Spleen (tissue), 11 donors: ENCODE data around the gene KCNJ10. TPM values are rescaled to one million over a fixed set of nuclear protein-coding genes. Genes with fewer than 3 reads are reported as not detected.
A peak's percentile ranks its signal among the peaks of the same experiment; 100 is the strongest.

Source experiments
- DNase-seq: peaks from one replicate; pipeline ENCODE4 v3.0.0-alpha.2; 2020
- H3K27ac ChIP-seq, 8 donors: fragments of 200-600 bp; sonication (generic) in 7 of 8; 1 replicate in 4 of 8; 2 replicates in 4 of 8; pipeline versions ENCODE4 v1.5.0 to v1.8.0; 2016 to 2021; ENCODE audit warnings: inconsistent platforms in 4 of 8, mild to moderate bottlenecking in 4 of 8, moderate library complexity in 1 of 8
- H3K27me3 ChIP-seq, 7 donors: fragments of 200-600 bp; sonication (generic) in 6 of 7; replicated peaks in 1 of 7; 1 replicate in 4 of 7; 2 replicates in 3 of 7; pipeline versions ENCODE4 v1.5.0 to v1.8.0; 2016 to 2021; ENCODE audit warnings: inconsistent platforms in 3 of 7, mild to moderate bottlenecking in 1 of 7
- H3K36me3 ChIP-seq, 6 donors: fragments of 200-600 bp; sonication (generic) in 5 of 6; 1 replicate in 4 of 6; 2 replicates in 2 of 6; pipeline versions ENCODE4 v1.5.0 to v1.8.0; 2016 to 2021; ENCODE audit warnings: inconsistent platforms in 2 of 6
- H3K4me1 ChIP-seq, 6 donors: fragments of 200-600 bp; sonication (generic) in 5 of 6; 1 replicate in 3 of 6; 2 replicates in 3 of 6; pipeline versions ENCODE4 v1.5.0 to v1.8.0; 2016 to 2021; ENCODE audit warnings: inconsistent platforms in 3 of 6
- H3K4me3 ChIP-seq, 8 donors: fragments of 200-600 bp; sonication (generic) in 7 of 8; 1 replicate in 4 of 8; 2 replicates in 4 of 8; pipeline versions ENCODE4 v1.5.0 to v1.8.0; 2016 to 2021; ENCODE audit warnings: inconsistent platforms in 4 of 8, mild to moderate bottlenecking in 4 of 8, moderate library complexity in 2 of 8
- H3K9me3 ChIP-seq, 8 donors: fragments of 200-600 bp; sonication (generic) in 7 of 8; 1 replicate in 4 of 8; 2 replicates in 4 of 8; pipeline versions ENCODE4 v1.5.0 to v1.8.0; 2016 to 2021; ENCODE audit warnings: inconsistent platforms in 4 of 8
- POLR2A ChIP-seq, 3 donors: fragments of 450-650 bp; IDR thresholded peaks; one replicate each; pipeline ENCODE4 v1.5.1; 2017; ENCODE audit warnings: antibody characterized with exemption in 3 of 3, mild to moderate bottlenecking in 1 of 3
- POLR2AphosphoS5 ChIP-seq, 3 donors: sonication (generic); formaldehyde crosslinking; IDR thresholded peaks; one replicate each; pipeline ENCODE4 v1.5.1; 2017; ENCODE audit warnings: antibody characterized with exemption in 3 of 3
- WGBS, 5 donors: extraction: QIAGEN DNeasy Blood & Tissue Kit in 3 of 5; methylation state at CpG; one replicate each; pipeline versions ENCODE4 v1.1.5 to v1.1.7; 2013 to 2018; 5-methylcytosine and 5-hydroxymethylcytosine counted together
- intact Hi-C: fragments of 100-400 bp; cut with DNase I; formaldehyde crosslinking; loops from one replicate; pipeline ENCODE4 v1.15.0; 2023; ENCODE audit warnings: low total_unique reads
- polyA plus RNA-seq, 3 donors: library from polyadenylated mRNA; stranded (reverse); fragments of 200-250 nt; gene quantifications; one replicate each; pipeline ENCODE4 v1.2.1, GENCODE V29; 2013
- total RNA-seq, 7 donors: library from RNA; depleted of rRNA in 3 of 7; stranded (reverse); fragments of >200 nt in 3 of 7; fragmentation: NEBNext Ultra II Directional in 4 of 7; extraction: Animal tissue kit (Norgen Biotek cat#: 25700) in 4 of 7; gene quantifications; one replicate each; pipeline versions ENCODE4 v1.1.0 to v1.2.1, GENCODE V29; 2016 to 2021
- TF ChIP-seq, protein P1 (sequence below), 11 experiments: fragments of 200-600 bp in 7 of 11; fragments of 450-650 bp in 4 of 11; sonication (generic) in 4 of 11; IDR thresholded peaks in 8 of 11; conservative IDR thresholded peaks in 3 of 11; 1 replicate in 7 of 11; 2 replicates in 4 of 11; pipeline versions ENCODE4 v1.4.0 to v1.8.0; 2016 to 2021; ENCODE audit warnings: antibody characterized with exemption in 11 of 11, inconsistent platforms in 4 of 11, mild to moderate bottlenecking in 1 of 11
- donor health status: healthy with polysubstance abuse.
- donor health status: DM: no; HTN: no; CAD: no; lungs with moderate emphysema.
- donor health status: DM: no; HTN: no; CAD: no.
- donor health status: Bipolar disorder and iron deficiency.
- donor health status: healthy.
- donor health status: DM: no; HTN: no; CAD: no.
- donor health status: DM: yes; HTN: yes; CAD: no.

The KCNJ10 gene
- total and polyA plus RNA-seq, 10 donors = 3.7 to 30.8 (median 14.2) TPM

DNA sequence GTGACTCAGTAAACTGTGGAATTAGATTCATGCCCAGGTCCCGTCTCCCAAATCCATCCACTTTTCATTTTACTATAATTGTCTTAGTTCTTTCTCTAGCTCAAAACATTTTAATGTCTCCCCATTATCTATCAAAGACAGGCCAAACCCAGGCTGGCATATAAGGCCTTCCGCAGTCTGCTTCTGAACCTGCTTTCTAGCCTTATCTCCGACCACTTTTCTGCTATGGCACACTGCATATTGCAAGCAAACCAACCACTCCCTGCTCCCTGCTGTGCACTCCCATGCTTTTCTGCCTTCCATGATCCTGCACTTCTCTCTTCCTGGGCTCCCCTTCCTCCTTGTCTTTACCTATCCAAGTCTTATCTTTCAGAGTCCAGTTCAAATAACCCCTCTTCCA lies 20.9 kb downstream of the KCNJ10 start:
- TF ChIP-seq, protein P1, sequence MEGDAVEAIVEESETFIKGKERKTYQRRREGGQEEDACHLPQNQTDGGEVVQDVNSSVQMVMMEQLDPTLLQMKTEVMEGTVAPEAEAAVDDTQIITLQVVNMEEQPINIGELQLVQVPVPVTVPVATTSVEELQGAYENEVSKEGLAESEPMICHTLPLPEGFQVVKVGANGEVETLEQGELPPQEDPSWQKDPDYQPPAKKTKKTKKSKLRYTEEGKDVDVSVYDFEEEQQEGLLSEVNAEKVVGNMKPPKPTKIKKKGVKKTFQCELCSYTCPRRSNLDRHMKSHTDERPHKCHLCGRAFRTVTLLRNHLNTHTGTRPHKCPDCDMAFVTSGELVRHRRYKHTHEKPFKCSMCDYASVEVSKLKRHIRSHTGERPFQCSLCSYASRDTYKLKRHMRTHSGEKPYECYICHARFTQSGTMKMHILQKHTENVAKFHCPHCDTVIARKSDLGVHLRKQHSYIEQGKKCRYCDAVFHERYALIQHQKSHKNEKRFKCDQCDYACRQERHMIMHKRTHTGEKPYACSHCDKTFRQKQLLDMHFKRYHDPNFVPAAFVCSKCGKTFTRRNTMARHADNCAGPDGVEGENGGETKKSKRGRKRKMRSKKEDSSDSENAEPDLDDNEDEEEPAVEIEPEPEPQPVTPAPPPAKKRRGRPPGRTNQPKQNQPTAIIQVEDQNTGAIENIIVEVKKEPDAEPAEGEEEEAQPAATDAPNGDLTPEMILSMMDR (IDR thresholded peaks at IDR 0.05 in 8 of 11, conservative IDR thresholded peaks at IDR 0.05 in 3 of 11) = no peak
- no peak for TF ChIP-seq POLR2A (IDR thresholded peaks at IDR 0.05)
- no peak for TF ChIP-seq POLR2AphosphoS5 (IDR thresholded peaks at IDR 0.05)
- no peaks in the 10 kb centered on the region for H3K36me3 ChIP-seq
- WGBS, 5 donors = 83 to 91% (median 86%) methylated on average over 3 of the region's 3 CpGs
- peaks cover 6 to 17% (median 12%) of the 10 kb centered on the region in 6 donors for H3K4me1 ChIP-seq
- no peak overlapping the region for H3K4me3 ChIP-seq
- DNase-seq = no peak
- peaks cover 0 to 35% (median 0%) of the 10 kb centered on the region in 7 donors for H3K27me3 ChIP-seq
- intact Hi-C loops = no loop called here
- no peaks in the 10 kb centered on the region for H3K9me3 ChIP-seq
- no peak overlapping the region for H3K27ac ChIP-seq

DNA sequence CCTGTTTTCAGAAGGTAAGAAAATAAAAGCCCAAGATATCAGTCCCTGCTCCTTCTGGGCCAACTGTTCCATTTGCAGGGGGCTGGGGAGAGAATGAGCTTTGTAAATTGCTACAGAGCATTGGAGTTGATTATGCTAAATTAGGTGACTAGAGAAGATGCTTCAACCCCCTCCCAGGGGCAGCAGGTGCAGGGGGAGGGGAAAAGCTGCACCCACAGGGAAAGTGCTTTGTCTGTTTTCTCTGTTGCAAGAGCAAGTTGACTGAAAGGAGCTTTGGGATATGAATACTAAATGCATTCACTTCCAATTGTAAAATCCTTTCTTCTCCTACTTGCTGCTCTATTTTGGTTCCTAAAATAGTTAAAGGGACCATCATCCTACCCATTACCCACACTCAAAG lies 21.6 kb downstream of the KCNJ10 start:
- intact Hi-C loops = no loop called here
- no peak overlapping the region for H3K27ac ChIP-seq
- peaks cover 0 to 31% (median 0%) of the 10 kb centered on the region in 7 donors for H3K27me3 ChIP-seq
- no peaks in the 10 kb centered on the region for H3K9me3 ChIP-seq
- H3K36me3 ChIP-seq = no peaks in the 10 kb centered on the region
- H3K4me1 ChIP-seq = peaks cover 6 to 17% (median 12%) of the 10 kb centered on the region in 6 donors
- DNase-seq = no peak
- no peak for TF ChIP-seq POLR2A (IDR thresholded peaks at IDR 0.05)
- TF ChIP-seq, protein P1 (IDR thresholded peaks at IDR 0.05 in 8 of 11, conservative IDR thresholded peaks at IDR 0.05 in 3 of 11) = no peak
- no peak for TF ChIP-seq POLR2AphosphoS5 (IDR thresholded peaks at IDR 0.05)
- H3K4me3 ChIP-seq = no peak overlapping the region

DNA sequence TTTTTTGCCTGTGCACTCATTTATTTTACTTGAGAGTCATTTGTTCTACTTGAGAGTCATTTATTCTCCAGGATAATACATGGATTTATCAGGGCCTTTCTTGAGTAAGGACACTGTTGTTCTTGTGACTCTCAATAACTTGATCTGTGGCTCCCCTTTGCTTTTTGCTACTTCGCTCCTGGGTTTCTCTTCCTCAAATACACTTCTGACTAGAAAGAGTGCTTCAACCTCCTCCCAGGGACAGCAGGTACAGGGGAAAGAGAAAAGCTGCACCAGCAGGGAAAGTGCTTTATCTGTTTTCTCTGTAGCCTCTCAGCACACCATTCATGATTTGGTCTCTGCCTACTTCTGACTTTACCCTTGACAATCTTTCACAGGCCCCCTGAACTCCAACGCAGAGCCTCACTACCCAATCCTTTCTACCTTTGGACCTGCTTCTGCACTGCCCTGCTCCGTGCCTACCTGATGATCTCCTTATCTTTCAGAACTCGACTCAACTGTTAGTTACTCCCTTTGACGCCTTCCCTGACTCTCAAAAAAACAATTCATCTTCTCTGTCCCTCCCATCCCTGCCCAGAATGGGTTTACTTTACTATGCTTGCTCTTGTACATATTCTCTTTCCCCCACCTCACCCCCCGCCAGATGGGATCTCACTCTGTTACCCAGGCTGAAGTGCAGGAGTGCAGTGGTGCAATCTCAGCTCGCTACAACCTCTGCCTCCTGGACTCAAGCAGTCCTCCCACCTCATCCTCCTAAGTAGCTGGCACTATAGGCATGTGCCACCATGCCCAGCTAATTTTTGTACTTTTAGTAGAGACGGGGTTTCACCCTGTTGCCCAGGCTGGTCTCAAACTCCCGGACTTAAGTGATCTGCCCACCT lies 22.6 kb downstream of the KCNJ10 start:
- no peak for DNase-seq
- H3K27ac ChIP-seq = no peak overlapping the region
- 66 to 80% (median 70%) methylated on average over 9 of the region's 9 CpGs for WGBS, 5 donors
- peak overlapping the region in 4 of 8 donors; percentile 9 to 58 (median 18) for H3K4me3 ChIP-seq
- peaks cover 0 to 23% (median 0%) of the 10 kb centered on the region in 7 donors for H3K27me3 ChIP-seq
- intact Hi-C loops = loop anchor here (2.0 kb wide), 1 partner anchor 37 kb away; no protein-coding TSS in a partner anchor
- no peaks in the 10 kb centered on the region for H3K9me3 ChIP-seq
- TF ChIP-seq, protein P1 (IDR thresholded peaks at IDR 0.05 in 8 of 11, conservative IDR thresholded peaks at IDR 0.05 in 3 of 11) = no peak
- no peak for TF ChIP-seq POLR2A (IDR thresholded peaks at IDR 0.05)
- no peak for TF ChIP-seq POLR2AphosphoS5 (IDR thresholded peaks at IDR 0.05)
- peaks cover 6 to 17% (median 12%) of the 10 kb centered on the region in 6 donors for H3K4me1 ChIP-seq
- H3K36me3 ChIP-seq = no peaks in the 10 kb centered on the region

DNA sequence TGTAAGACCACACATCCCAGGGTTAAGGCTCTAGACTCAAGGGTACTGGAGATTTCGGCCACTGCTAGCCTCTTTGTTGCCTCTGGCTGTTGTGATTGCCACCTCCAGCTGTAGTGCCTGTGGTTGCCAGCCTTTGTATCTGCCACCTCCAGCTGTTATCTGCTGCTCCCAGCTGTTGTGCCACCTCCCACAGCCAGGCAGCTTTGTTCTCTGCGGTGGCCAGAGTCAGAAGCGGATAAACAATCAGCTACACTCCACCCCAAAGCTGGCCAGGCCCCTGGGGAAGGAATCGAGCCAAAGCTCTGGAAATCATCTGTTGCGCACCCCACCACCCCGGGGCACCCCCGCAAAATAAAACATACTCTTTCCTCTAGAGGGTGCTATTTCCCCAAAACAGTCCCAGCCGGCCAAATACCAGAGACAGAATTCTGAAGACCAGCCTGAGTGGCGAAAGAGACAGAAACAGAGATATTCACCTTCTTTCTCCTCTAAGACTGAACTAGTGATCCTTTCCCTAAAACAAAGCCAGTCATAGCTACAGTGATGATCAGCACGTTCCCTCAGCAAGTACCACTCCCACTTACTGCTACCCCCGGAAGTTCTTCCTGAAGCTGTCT lies 23.4 kb downstream of the KCNJ10 start:
- no peaks in the 10 kb centered on the region for H3K9me3 ChIP-seq

More for the DNA sequence above, 23.4 kb downstream of the KCNJ10 start:
- intact Hi-C loops = loop anchor here (2.0 kb wide), 1 partner anchor 38 kb away; no protein-coding TSS in a partner anchor
- Histone ChIP-seq H3K27me3 (peaks cover 0 to 16% (median 0%) of the 10 kb centered on the region in 7 donors), H3K4me3 (peak overlapping the region in 4 of 8 donors; percentile 9 to 58 (median 18)), H3K36me3 (no peaks in the 10 kb centered on the region), H3K4me1 (peaks cover 6 to 17% (median 12%) of the 10 kb centered on the region in 6 donors), H3K27ac (no peak overlapping the region)
- DNase-seq = no peak
- 3 to 6% (median 4%) methylated on average over 11 of the region's 11 CpGs for WGBS, 5 donors
- TF ChIP-seq, protein P1 (IDR thresholded peaks at IDR 0.05 in 8 of 11, conservative IDR thresholded peaks at IDR 0.05 in 3 of 11) = peak; percentile 29 to 74 (median 60)
- TF ChIP-seq POLR2AphosphoS5 (IDR thresholded peaks at IDR 0.05) (peak in 1 of 3 donors; percentile 15), POLR2A (IDR thresholded peaks at IDR 0.05) (no peak)
